GM19467 (cell line): Measurements from ENCODE around the gene PLEKHH2.
"Not testable (repeated sequence)": the region's sequence is repeated elsewhere in the genome, so short reads cannot be mapped to it uniquely, and the experiment has no call there.

Experiments
- ATAC-seq: cut with Tn5 transposase; IDR thresholded peaks from one replicate; pipeline ENCODE4 v1.9.1; 2021; ENCODE audit warnings: mild to moderate bottlenecking, moderate library complexity; ENCODE audit not compliant: unreplicated experiment

Gene PLEKHH2

DNA sequence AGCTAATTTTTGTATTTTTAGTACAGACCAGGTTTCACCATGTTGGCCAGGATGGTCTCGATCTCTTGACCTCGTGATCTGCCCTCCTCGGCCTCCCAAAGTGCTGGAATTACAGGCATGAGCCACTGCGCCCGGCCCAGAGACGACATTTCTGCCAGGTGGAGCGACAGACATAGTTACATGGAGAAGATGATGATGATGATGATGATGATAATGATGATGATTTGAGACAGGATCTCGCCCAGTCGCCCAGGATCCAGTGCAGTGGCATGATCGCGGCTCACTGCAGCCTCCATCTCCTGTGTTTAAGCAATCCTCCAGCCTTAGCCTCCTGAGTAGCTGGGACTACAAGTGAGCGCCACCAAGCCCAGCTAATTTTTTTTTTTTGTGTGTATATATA is 907 bp upstream of the PLEKHH2 start:
- not testable (repeated sequence) for ATAC-seq

DNA sequence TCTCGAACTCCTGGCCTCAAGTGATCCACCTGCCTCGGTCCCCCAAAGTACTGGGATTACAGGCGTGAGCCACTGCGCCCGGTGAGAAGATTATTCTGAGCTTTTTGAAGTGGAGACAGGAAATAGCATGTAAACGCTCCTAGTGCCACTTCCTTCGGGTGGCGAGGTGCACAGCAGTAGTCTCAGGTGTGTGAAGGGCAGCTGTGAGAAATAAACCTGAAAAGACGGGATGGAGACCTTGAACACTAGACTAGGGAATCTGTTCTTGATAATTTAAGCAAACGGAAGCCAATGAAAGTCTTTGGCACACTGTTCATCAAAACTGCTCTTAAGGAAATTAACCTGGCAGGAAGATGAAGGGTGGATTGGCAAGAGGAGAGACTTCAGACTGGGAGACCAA is 439 bp upstream of the PLEKHH2 start:
- ATAC-seq = no peak

DNA sequence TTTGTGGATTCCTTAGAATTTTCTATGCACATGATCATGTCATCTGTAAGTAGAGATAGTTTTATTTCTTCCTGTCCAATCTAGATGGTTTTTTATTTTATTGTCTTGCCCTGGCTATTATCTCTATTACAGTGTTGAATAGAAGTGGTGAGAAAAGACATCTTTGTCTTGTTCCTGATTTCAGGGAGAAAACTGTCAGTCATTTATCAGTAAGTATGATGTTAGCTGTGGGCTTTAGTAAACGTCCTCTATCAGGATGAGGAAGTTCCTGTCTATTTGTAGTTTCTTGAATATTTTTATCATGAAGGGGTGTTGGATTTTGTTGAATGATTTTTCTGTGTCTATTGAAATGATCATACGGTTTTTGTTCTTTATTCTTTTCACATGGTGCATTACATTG is 5.3 kb downstream of the PLEKHH2 start:
- ATAC-seq = no peak

DNA sequence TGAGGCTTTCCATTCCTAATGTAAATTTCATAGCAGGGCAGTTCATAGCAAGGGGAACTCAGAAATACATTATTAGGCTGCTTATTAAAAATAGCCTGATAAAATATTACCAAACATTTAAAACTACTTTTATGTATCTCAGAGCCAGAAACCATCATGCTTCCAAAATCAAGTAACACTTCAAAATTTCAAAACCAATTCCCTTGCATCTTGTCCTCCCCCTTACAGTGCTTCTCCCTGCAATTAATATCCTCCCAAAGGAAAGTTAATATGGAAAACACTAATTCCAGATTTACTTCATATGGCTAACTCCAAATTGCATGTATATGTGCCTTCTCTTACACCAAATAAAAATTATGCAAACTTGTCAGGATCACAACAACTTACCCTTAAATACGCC is 6.6 kb downstream of the PLEKHH2 start:
- ATAC-seq = no peak

DNA sequence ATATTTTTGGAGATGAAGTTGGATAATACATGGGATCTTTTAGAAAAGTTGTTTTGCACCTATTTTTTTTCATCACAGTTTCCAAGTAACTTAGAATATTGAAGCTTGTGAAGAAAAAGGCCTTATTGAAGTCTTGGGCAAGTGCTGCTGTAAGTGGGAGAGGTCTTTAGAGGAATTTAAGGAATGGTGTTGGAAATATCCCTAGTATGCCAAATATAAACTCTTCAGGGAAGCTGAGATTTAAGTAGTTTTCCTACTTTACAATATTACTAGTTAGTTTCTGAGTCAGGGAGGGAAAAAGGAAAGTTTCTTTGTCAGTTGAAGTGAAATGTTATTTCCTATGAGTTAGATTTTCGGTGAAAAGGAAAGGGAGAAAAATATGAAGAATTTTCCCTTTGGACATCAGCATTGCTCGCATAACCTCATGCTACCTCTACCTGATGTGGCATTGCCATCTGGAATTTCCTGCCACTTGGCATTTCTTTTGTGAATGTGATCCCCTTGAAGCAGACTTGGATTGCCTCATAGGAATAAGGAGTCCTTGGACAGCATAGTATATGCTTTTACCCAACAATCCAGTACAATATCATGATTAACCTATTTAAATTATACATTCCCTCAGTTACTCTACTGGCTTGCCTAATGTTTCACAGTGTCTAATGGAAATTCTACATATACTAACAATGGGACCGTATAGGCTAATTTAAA is 12.1 kb downstream of the PLEKHH2 start:
- ATAC-seq = no peak

DNA sequence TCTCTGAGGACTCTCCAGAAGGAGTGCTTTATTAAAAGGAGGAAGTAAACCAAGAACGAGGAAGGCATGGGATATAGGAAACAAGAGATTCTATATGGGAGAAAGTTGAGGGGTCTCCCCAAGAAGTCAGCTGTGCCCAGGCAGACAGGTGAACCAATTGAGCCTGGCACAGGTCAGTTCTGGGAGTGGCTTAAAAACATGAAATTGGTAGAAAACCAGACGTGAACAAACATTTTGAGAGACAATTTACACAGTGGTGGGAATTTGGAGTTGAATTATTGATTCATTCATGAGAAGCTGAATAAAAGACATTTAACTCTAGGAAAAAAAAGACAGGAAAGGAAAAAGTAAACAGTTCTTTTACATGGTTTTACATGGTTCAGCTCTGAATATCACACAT is 16.4 kb downstream of the PLEKHH2 start:
- no peak for ATAC-seq

DNA sequence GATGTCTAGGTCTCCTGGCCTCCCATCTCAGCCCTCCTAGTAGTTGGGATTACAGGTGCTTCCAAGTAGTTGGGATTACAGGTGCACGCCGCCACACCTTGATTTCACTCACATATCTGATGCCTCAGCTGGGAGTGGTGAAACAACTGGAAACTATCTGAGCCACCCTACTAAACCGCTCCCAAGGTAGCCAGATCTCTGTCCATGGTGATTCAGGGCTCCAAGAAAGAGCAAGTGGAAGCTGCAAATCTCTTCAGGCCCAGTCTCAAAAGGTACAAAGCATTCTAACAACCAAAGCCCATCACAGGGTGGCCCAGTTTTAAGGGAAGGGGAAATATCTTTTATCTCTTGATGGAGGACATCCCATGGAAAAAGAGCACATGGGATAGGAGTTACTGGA is 20.2 kb downstream of the PLEKHH2 start:
- ATAC-seq = no peak

DNA sequence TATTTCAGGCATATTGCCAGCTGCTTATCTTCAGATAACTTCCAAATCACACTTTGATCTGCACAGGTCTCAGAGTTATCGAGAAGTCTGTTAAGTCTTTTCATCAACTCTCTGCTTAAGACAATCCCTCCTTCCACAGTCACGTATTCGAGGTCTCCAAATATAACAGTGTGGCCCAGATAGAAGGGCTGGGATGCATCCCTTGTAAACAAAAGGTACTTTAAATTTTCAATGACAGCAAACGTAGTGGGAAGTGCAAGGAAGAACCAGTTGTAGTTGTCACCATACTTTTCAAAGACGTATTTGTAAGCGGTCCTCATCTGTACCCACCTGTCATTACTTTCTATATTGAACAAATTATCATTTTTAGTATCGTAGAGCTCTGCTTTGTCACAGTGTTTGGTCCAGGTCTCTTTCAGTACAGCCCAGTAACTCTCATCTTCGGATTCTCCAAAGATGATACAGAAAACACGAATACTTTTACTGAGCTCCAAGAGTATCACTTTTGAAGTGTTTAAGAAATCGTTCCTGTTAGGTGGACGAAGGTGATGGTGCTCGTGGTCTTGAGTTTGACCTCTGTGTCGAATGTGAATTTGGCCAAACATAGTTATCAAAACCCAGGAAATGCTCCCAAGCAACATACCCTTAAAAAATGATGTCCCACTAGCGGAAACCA is 38.7 kb downstream of the PLEKHH2 start:
- no peak for ATAC-seq

DNA sequence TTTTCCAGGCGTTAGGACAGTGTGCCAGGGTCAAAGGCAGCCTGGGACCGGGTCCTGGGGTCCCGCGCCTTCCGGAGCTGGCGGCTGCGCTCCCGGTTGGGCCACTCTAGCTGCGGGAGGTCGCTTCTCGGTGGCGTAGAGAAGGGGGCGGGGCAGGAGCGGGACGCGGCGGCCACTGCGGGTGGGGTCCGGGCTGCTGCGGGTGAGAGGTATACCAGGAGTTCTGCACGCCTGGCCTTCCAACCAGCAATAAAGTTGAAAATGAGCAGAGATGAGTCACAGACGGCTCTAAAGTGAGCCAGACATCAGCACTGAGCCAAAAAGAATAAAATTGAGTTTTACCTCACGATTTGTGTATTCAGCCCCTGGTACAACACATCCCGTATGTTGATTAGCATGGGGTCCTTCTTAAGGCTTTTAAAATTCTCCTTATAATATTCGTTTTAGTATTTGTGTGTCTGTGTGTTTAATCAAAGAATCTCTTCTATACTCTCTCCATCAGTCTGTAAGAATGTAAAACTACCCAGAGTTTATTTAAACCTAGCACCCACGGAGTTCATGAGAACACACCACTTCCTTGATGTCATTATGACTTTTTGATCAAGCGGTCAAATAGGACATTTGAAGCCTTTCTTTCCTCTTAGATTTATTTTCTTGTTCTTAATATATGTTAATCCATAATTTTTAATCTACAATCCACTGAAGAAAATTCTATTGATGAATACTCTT is 39.4 kb downstream of the PLEKHH2 start, which contains the start of gene C1GALT1C1L:
Gene C1GALT1C1L, minus strand, starts transcription at position 108 of the 729 bp plus-strand sequence. Its CDS starts 107 bp downstream, at position 1.
- ATAC-seq = no peak

DNA sequence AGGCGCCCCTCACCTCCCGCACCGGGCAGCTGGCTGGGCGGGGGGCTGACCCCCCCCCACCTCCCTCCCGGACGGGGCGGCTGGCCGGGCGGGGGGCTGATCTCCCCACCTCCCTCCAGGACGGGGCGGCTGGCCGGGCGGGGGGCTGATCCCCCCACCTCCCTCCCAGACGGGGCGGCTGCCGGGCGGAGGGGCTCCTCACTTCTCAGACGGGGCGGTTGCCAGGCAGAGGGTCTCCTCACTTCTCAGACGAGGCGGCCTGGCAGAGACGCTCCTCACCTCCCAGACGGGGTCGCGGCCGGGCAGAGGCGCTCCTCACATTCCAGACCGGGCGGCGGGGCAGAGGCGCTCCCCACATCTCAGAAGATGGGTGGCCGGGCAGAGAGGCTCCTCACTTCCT is 40.7 kb downstream of the PLEKHH2 start:
- not testable (repeated sequence) for ATAC-seq

DNA sequence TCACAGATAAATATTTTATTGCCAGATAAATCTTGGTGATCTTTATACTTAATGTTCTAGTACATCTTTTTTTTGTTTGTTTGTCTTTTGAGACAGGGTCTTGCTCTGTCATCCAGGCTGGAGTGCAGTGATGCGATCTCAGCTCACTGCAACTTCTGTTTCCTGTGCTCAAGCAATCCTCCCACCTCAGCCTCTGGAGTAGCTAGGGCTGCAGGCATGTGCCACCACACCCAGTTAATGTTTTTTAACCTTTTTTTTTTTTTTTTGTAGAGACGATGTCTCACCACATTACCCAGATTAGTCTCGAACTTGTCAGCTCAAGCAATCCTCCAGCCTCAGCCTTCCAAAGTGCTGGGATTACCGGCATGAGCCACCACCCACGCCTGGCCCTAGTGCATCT is 48.3 kb downstream of the PLEKHH2 start:
- no peak for ATAC-seq

DNA sequence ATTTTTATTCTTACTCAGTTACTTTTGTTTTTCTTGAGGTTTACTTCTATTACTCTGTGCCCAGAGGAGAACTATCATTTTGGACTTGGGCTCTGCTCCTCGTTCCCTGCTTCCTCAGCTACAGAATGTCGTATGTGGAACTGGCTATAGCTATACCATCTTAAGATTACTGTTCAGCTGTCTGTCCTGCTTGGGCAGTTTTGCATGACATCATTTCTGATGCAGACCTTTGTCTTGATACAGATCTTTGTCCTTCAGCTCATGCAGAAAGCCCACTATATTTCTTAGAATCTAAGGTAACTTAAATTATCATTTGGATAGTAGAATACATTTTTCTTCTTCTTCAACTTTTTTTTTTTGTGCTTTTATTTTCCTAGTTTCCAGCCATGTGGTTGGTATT is 52.9 kb downstream of the PLEKHH2 start:
- no peak for ATAC-seq

DNA sequence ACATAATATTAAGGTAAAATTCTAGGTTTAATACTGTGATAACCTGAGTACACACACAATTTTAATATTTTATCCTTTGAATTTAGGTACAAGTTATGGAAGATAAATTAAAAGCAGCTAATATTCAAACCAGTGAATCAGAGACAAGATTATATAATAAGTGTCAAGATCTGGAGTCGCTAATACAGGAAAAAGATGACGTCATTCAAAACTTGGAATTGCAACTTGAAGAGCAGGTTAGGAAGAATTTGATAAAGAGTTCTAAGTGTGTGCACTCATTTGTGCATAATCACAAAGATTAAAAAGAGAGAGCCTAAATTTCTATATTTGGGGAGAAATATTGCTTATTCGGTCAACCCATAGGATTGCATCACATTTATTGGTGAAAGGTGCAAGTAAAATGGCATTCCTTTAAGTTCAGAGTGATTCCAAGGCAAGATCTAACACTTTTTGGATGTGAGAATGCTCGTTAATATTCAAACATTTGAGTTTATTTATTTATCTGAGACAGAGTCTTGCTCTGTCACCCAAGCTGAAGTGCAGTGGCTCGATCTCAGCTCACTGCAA is 55.5 kb downstream of the PLEKHH2 start:
- no peak for ATAC-seq

DNA sequence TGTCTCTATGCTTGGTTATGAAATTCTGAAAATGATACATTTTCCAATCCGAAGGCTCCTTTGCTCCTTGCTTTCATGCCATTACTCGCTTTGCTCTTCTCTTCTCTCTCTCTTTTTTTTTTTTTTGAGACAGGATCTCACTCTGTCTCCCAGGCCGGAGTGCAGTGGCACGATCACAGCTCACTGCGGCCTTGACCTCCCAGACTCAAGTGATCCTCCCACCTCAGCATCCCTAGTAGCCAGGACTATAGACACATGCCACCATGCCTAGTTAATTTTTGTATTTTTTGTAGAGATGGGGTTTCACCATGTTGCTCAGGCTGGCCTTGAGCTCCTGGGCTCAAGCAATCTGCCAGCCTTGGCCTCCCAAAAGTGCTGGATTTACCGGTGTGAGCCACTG is 61.1 kb downstream of the PLEKHH2 start:
- not testable (repeated sequence) for ATAC-seq

DNA sequence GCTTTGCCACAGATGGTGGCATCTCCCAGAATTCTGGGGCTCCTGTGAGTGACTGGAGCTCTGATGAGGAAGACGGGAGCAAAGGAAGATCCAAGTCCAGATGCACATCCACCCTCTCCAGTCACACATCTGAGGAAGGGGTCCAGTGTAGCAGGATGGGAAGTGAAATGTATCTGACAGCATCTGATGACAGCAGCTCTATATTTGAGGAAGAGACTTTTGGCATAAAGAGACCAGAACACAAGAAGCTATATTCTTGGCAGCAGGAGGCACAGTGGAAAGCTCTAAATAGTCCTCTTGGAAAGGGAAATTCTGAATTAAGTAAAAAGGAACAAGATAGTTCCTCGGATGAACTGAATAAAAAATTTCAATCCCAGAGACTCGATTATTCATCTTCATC is 62.7 kb downstream of the PLEKHH2 start:
- ATAC-seq = no peak

DNA sequence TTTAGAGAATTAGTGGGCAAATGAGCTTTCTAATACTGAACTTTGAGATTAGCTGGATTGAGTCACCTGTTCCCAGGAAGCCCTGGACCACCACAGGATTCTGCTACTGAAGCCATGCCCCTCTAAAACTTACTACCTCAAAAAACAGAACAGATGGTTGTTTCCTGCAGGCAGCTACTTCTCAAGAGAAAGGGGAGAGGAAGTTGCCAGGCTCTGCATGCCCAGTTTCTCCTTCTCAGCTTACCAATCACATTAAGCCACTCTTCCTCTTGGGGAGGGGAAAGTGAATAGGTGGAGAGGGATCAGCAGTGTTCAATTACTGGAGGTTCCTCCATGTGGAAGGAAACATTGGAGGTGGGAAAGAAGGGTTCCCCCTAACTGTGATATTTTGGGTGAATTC is 64.1 kb downstream of the PLEKHH2 start:
- ATAC-seq = no peak

DNA sequence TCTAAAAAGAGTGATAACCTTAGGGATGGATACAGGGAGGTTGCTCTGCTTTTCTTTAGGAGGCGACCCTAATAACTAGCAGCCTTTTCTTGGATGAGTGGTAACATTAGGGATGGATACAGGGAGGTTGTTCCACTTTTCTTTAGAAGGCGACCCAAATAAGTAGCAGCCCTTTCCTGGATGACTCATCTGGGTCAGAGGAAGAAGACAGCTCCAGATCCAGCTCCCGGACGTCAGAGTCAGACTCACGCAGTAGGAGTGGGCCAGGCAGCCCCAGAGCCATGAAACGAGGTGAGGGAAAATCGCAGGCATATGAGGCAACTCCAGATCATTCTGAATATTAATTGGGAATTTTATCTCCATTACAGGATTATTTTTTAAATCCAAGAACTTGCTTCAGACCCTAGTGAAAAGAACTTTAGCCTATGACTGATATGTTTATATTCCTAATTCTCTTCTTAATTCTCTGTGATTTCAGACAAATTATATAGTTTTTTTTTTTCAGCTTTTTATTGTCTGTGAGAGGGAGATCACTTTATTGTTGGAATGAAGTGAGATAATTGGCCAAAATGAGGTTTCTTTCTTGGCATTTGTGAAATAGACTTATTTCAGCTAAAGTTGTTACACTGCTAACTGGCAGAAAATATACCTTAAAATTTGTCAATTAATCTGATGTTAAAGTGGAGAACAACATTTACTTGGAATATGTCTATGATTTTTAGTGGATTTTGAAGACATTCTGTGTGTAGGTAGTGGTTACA is 70.4 kb downstream of the PLEKHH2 start:
- no peak for ATAC-seq

DNA sequence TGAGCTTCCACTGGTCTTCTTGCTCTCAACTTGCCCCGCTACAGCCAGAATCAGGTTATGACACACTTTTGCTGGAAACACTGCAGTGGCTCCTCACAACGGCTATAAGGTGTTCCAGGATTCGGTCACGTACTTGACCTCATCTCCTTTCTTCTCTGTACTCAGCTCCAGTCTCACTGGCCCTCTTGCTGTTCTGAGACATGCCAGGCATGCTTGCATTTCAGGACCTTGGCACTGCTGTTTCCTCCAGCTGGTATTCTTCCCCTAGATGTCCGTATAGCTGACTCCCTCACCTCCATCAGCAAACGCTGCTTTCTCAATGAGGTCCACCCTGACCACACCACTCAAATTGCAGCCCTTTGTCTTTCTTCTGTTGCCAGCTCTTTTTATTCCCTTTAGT is 71.1 kb downstream of the PLEKHH2 start:
- no peak for ATAC-seq

DNA sequence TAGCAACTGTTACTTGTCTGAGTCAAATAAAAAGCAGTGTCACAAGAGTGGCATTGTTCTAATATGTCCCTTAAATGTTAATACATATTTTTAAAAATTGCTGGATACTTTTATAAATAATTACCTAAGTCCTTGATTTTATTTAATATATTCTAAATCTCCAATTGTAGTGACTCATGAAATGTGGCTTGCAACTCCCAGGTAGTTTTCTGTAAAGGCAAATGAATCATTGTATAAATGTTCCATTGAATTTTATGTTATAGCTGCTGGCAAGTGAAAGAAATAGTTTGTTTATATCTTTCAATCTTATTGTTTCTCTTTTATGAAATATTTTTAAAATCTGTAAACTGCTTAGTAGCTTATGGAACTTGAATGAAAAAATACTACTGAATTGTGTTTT is 71.8 kb downstream of the PLEKHH2 start:
- ATAC-seq = no peak

DNA sequence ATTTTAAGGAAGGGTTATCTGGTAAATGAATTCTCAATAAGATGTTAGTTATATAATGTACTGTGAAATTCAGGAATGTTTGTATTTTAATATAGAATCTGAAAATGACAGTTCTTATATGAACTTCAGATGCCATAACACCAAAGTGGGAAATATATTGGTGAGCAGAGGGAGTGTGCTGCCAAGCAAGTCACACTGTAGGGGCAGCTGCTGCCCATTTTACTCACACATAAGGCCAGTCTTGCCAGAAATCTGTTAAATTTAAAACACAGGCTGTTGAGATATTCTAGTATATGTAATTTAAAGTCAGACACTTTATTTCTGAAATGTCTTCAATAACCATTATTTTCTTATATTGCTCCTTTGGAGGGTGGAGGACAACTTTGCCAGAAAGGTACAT is 73.8 kb downstream of the PLEKHH2 start:
- no peak for ATAC-seq

DNA sequence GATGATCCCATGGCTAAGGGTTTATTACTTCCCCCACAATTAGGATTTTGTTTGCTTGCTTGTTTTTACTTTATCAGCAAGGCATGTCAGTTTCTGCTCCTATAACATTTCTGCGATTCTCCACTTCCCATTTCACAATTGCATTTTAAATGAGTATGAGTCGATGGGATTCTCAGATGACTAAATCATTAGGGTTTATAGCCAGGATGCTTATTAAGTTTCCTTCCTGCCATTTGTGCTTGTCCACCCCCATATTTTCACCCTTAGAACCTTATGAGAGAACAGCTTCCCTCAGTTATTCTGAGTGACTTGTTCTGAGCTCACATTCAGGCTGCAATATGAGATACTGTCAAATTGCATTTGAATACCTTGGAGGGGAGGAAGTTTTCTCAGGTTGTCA is 77.1 kb downstream of the PLEKHH2 start:
- no peak for ATAC-seq
